ENCODE data around the gene QSOX1. TPM values are rescaled to one million over a fixed set of nuclear protein-coding genes. Genes with fewer than 3 reads are reported as not detected.

QSOX1 gene
- total and polyA plus RNA-seq, 7 experiments from 2014 or later = 9.3 to 55.6 (median 23.6) TPM

DNA sequence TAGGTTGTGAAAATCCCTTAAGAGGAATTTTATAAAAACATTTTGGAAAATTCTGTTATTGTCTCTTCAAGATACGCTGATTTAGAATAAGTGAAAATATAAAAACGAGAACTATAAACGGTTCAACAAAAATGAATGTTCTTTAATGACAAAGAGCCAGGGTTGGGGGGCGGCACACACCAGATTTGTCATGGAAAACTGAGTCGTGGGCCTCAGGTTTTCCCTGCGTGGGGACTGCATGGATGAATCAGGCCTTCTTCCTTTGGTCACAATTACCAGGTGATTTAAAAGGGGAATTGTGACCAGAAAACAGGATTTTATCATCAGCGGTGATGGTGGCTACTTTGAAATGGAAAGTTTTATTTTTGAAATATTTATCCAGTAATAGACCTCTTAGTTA lies 84.0 kb downstream of the QSOX1 start:
- Histone ChIP-seq H3K9me3 (ENCODE audit: control insufficient read depth in 2 of 3, low read length in 3 of 3) (no peaks in the 10 kb centered on the region), H3K4me1 (ENCODE audit: control insufficient read depth in 2 of 2, insufficient read depth in 2 of 2, low read length in 2 of 2) (peaks cover 6 to 12% of the 10 kb centered on the region in 2 donors), H3K36me3 (ENCODE audit: control insufficient read depth in 2 of 3, insufficient read depth in 3 of 3, low read length in 3 of 3) (no peaks in the 10 kb centered on the region), H3K27ac (ENCODE audit: low read depth, low read length) (no peak overlapping the region), H3K4me3 (ENCODE audit: low read length) (no peak overlapping the region), H3K27me3 (ENCODE audit: control insufficient read depth in 2 of 2, insufficient read depth in 2 of 2, low read length in 2 of 2) (peaks cover 20 to 34% of the 10 kb centered on the region in 2 donors)
- no peak for DNase-seq
- no peak overlapping the region for H3K27ac Mint-ChIP-seq
- H3K4me1 Mint-ChIP-seq = peaks cover 7 to 30% (median 26%) of the 10 kb centered on the region in 7 donors
- intact Hi-C loops (cut with micrococcal nuclease) = loop anchor here (5.0 to 10.0 kb wide), 2 partner anchors 239 to 396 kb away; partner anchors contain the start of gene XPR1 (in 1 of the 2)
- H3K9me3 Mint-ChIP-seq = peaks cover 0 to 2% (median 0%) of the 10 kb centered on the region in 11 donors
- H3K27me3 Mint-ChIP-seq = peaks cover 82 to 92% (median 84%) of the 10 kb centered on the region in 5 donors
- POLR2A ChIA-PET = no interaction called here
- no peaks in the 10 kb centered on the region for H3K36me3 Mint-ChIP-seq
- CTCF ChIA-PET = no interaction called here
- ATAC-seq = no peak
- H3K4me3 Mint-ChIP-seq = no peak overlapping the region

DNA sequence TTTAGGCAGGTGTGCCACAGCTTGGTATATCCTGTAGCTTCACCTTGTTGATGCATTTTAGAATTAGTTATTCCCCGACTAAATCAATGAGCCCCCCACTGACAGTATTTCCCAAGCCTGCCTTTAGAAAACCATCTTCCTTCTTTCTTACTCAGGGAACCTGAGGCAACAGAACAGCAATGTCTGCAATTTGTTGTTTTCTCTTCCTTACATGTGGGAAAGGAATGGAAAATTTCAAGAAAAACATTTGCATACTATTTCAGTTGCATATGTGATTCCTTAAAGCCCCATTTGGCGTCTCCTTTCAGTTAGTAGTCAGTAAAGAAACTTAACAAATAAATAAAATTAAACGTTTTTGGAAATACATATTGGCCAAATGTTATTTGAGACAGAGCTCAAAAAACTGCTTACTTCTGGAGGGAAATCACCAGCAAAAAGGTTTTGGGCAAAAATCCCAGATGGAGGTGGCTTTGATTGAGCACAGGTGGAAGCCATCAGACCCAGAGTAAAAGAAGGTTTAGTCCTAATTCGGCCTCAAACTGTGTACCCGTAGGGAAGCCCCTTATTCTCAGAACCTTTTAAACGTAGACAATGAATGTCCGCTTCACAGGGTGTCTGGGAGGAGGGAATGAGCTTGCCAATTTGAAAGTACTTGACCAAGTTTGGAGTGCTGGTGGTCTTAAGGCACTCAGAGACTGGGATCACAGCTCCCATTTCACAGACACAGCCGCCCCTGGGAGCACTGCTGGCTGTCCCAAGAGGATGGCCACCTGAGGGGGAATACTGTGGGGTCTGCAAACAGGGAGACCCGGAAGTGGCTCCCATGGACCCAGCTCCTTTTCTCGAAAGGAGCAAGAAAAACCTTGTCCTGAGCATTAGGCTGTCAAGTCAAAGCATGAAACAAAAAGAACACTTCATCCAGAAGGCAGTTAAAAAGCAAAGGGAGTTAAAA lies 84.8 kb downstream of the QSOX1 start:
- Histone ChIP-seq H3K36me3 (ENCODE audit: control insufficient read depth in 2 of 3, insufficient read depth in 3 of 3, low read length in 3 of 3) (no peaks in the 10 kb centered on the region), H3K4me3 (ENCODE audit: low read length) (no peak overlapping the region), H3K9me3 (ENCODE audit: control insufficient read depth in 2 of 3, low read length in 3 of 3) (no peaks in the 10 kb centered on the region), H3K4me1 (ENCODE audit: control insufficient read depth in 2 of 2, insufficient read depth in 2 of 2, low read length in 2 of 2) (peaks cover 6 to 9% of the 10 kb centered on the region in 2 donors), H3K27me3 (ENCODE audit: control insufficient read depth in 2 of 2, insufficient read depth in 2 of 2, low read length in 2 of 2) (peaks cover 17 to 34% of the 10 kb centered on the region in 2 donors), H3K27ac (ENCODE audit: low read depth, low read length) (no peak overlapping the region)
- POLR2A ChIA-PET = no interaction called here
- no peak overlapping the region for H3K4me3 Mint-ChIP-seq
- intact Hi-C loops (cut with micrococcal nuclease) = loop anchor here (5.0 to 10.0 kb wide), 2 partner anchors 238 to 395 kb away; partner anchors contain the start of gene XPR1 (in 1 of the 2)
- peaks cover 78 to 92% (median 84%) of the 10 kb centered on the region in 5 donors for H3K27me3 Mint-ChIP-seq
- H3K4me1 Mint-ChIP-seq = peaks cover 5 to 23% (median 19%) of the 10 kb centered on the region in 7 donors
- no peak overlapping the region for H3K27ac Mint-ChIP-seq
- no peak for DNase-seq
- H3K36me3 Mint-ChIP-seq = no peaks in the 10 kb centered on the region
- no peak for ATAC-seq
- H3K9me3 Mint-ChIP-seq = peaks cover 0 to 2% (median 0%) of the 10 kb centered on the region in 11 donors
- CTCF ChIA-PET = no interaction called here

DNA sequence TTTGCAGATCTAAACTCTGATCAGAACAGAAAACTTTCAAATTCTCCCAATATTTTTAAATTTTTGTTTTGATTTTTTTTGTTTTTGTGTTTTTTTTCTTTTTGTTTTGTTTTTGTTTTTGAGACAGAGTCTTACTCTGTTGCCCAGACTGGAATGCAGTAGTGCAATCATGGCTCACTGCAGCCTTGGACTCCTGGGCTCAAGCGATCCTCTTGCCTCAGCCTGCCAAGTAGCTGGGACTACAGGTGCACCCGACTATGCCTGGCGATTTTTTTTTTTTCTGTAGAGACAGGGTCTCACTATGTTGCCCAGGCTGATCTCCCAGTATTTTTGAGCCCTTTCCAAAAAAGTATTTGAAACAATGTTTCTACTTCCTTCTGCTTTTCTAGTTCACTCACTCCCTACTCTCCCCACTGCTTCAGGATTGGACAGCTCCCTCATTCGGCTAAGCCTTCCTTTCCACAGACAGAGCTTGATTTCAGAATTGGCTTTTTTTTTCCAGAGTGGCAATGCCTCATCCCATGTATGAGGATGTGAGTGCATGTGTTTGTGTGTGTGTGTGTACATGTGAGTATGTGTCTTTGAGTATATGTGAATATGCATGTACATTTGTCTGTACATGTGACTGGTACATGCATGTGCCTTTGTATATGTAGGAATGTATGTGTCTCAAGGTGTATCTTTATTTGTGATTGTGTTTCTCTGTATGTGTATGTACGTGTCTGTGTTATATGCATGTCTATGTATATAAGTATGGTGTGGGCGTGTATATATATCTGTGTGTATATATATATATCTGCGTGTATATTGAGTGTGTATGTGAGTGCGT lies 87.3 kb downstream of the QSOX1 start:
- Histone ChIP-seq H3K27me3 (ENCODE audit: control insufficient read depth in 2 of 2, insufficient read depth in 2 of 2, low read length in 2 of 2) (peaks cover 10 to 13% of the 10 kb centered on the region in 2 donors), H3K36me3 (ENCODE audit: control insufficient read depth in 2 of 3, insufficient read depth in 3 of 3, low read length in 3 of 3) (no peaks in the 10 kb centered on the region), H3K4me1 (ENCODE audit: control insufficient read depth in 2 of 2, insufficient read depth in 2 of 2, low read length in 2 of 2) (no peaks in the 10 kb centered on the region), H3K9me3 (ENCODE audit: control insufficient read depth in 2 of 3, low read length in 3 of 3) (no peaks in the 10 kb centered on the region), H3K27ac (ENCODE audit: low read depth, low read length) (no peak overlapping the region), H3K4me3 (ENCODE audit: low read length) (no peak overlapping the region)
- Mint-ChIP-seq H3K4me1 (no peaks in the 10 kb centered on the region), H3K9me3 (peaks cover 0 to 2% (median 0%) of the 10 kb centered on the region in 11 donors), H3K4me3 (no peak overlapping the region), H3K36me3 (no peaks in the 10 kb centered on the region), H3K27ac (no peak overlapping the region), H3K27me3 (peaks cover 61 to 80% (median 72%) of the 10 kb centered on the region in 5 donors)
- POLR2A ChIA-PET = interaction anchor here (0.8 kb wide), 1 partner anchor 1876 kb away, joined by 3 read pairs; no protein-coding TSS in a partner anchor
- ATAC-seq = no peak
- no peak for DNase-seq
- CTCF ChIA-PET = no interaction called here
- intact Hi-C loops (cut with micrococcal nuclease) = no loop called here

DNA sequence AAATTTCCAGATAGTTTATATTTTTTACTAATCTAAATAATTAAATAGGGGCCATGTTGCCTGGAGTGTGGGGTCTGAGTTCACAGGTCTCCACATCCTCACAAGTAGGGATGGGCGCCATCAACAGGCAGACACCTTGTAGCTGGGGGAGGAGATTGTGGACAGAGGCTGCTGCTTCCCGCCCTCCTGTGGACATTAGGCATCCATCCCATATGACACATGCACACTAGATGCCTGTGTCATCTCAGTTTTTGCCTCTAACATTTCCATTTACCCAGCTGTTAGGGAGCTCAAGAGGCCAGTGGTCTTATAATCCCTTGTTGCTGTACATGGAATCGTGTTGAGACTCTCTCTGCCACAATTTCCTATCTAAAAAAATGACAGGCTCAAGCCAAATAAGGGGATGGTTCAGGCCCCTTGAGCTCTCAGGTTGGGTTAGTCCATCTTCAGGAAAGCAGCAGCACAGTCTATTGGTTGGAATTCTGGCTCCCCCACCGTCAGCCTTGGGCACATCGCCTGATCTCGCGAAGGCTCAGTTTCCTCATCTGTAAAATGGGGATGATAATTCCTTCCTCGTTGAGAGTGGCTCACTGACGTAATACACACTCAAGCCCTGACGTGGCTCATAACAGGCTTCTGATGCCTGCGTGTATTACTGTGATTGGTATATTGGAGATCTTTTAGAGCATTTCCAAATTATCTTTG lies 89.0 kb downstream of the QSOX1 start:
- Mint-ChIP-seq H3K9me3 (peaks cover 0 to 2% (median 0%) of the 10 kb centered on the region in 11 donors), H3K27me3 (peaks cover 43 to 71% (median 54%) of the 10 kb centered on the region in 5 donors), H3K4me1 (peaks cover 0 to 2% (median 0%) of the 10 kb centered on the region in 7 donors), H3K4me3 (no peak overlapping the region), H3K27ac (no peak overlapping the region), H3K36me3 (no peaks in the 10 kb centered on the region)
- intact Hi-C loops (cut with micrococcal nuclease) = no loop called here
- Histone ChIP-seq H3K27me3 (ENCODE audit: control insufficient read depth in 2 of 2, insufficient read depth in 2 of 2, low read length in 2 of 2) (peaks cover 3 to 7% of the 10 kb centered on the region in 2 donors), H3K9me3 (ENCODE audit: control insufficient read depth in 2 of 3, low read length in 3 of 3) (no peaks in the 10 kb centered on the region), H3K4me3 (ENCODE audit: low read length) (no peak overlapping the region), H3K27ac (ENCODE audit: low read depth, low read length) (no peak overlapping the region), H3K4me1 (ENCODE audit: control insufficient read depth in 2 of 2, insufficient read depth in 2 of 2, low read length in 2 of 2) (no peaks in the 10 kb centered on the region), H3K36me3 (ENCODE audit: control insufficient read depth in 2 of 3, insufficient read depth in 3 of 3, low read length in 3 of 3) (no peaks in the 10 kb centered on the region)
- POLR2A ChIA-PET = no interaction called here
- CTCF ChIA-PET = no interaction called here
- ATAC-seq (no peak), DNase-seq (no peak)

DNA sequence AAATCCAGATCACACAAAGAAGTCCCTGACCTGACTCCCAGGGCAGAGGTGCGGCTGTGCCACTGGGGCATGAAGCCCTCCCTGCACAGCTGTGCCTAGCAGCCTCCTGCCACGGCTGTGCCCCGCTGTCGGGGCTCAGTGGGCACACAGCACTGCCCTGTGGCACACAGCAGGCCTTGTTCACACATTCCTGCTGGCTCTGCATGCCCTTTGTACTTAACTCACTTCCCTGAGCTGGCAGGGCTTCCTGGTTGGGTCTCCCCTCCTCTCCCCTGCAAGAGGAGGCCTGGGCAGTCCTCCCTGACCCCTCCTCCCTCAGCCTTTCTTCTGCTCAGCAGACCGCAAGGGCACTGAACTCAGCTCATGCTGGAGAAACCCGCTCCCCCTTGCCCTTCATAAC lies 90.2 kb downstream of the QSOX1 start:
- H3K27me3 Mint-ChIP-seq = peaks cover 37 to 67% (median 51%) of the 10 kb centered on the region in 5 donors

DNA sequence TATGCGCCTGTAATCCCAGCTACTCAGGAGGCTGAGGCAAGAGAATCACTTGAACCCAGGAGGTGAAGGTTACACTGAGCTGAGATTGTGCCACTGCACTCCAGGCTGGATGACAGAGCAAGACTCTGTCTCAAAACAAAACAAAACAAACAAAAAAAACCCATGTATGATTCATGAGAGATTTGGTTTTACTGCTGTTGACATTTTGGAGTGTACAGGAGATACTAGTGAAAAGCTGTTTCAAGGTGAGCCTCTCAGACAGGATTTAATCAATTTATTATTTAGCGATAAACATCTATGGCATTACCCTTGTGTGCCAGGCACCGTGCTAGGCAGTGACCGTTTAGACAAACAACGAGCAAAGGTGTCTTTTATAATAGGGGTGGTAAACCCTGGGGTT lies 91.9 kb downstream of the QSOX1 start:
- no peaks in the 10 kb centered on the region for H3K9me3 Mint-ChIP-seq
- Histone ChIP-seq H3K27ac (ENCODE audit: low read depth, low read length) (no peak overlapping the region), H3K36me3 (ENCODE audit: control insufficient read depth in 2 of 3, insufficient read depth in 3 of 3, low read length in 3 of 3) (no peaks in the 10 kb centered on the region), H3K4me1 (ENCODE audit: control insufficient read depth in 2 of 2, insufficient read depth in 2 of 2, low read length in 2 of 2) (no peaks in the 10 kb centered on the region), H3K27me3 (ENCODE audit: control insufficient read depth in 2 of 2, insufficient read depth in 2 of 2, low read length in 2 of 2) (no peaks in the 10 kb centered on the region), H3K4me3 (ENCODE audit: low read length) (no peak overlapping the region), H3K9me3 (ENCODE audit: control insufficient read depth in 2 of 3, low read length in 3 of 3) (no peaks in the 10 kb centered on the region)
- ChIA-PET POLR2A (no interaction called here), CTCF (no interaction called here)
- DNase-seq = no peak
- no peak overlapping the region for H3K4me3 Mint-ChIP-seq
- H3K36me3 Mint-ChIP-seq = no peaks in the 10 kb centered on the region
- peaks cover 0 to 4% (median 0%) of the 10 kb centered on the region in 7 donors for H3K4me1 Mint-ChIP-seq
- H3K27ac Mint-ChIP-seq = no peak overlapping the region
- H3K27me3 Mint-ChIP-seq = peaks cover 20 to 65% (median 44%) of the 10 kb centered on the region in 5 donors
- intact Hi-C loops (cut with micrococcal nuclease) = no loop called here
- ATAC-seq = no peak

More for the DNA sequence above, 90.2 kb downstream of the QSOX1 start:
- Histone ChIP-seq H3K4me1 (ENCODE audit: control insufficient read depth in 2 of 2, insufficient read depth in 2 of 2, low read length in 2 of 2) (no peaks in the 10 kb centered on the region), H3K27me3 (ENCODE audit: control insufficient read depth in 2 of 2, insufficient read depth in 2 of 2, low read length in 2 of 2) (peaks cover 0 to 4% of the 10 kb centered on the region in 2 donors), H3K4me3 (ENCODE audit: low read length) (no peak overlapping the region), H3K36me3 (ENCODE audit: control insufficient read depth in 2 of 3, insufficient read depth in 3 of 3, low read length in 3 of 3) (no peaks in the 10 kb centered on the region), H3K27ac (ENCODE audit: low read depth, low read length) (no peak overlapping the region), H3K9me3 (ENCODE audit: control insufficient read depth in 2 of 3, low read length in 3 of 3) (no peaks in the 10 kb centered on the region)
- no peak for ATAC-seq
- intact Hi-C loops (cut with micrococcal nuclease) = no loop called here
- Mint-ChIP-seq H3K27ac (no peak overlapping the region), H3K9me3 (peaks cover 0 to 2% (median 0%) of the 10 kb centered on the region in 11 donors), H3K4me3 (no peak overlapping the region), H3K36me3 (no peaks in the 10 kb centered on the region), H3K4me1 (peaks cover 0 to 2% (median 0%) of the 10 kb centered on the region in 7 donors)
- ChIA-PET CTCF (no interaction called here), POLR2A (no interaction called here)
- DNase-seq = no peak

All from naive thymus-derived CD4-positive, alpha-beta T cell (primary cell).